ENCODE data around the gene GNAT3.

GNAT3 gene

DNA sequence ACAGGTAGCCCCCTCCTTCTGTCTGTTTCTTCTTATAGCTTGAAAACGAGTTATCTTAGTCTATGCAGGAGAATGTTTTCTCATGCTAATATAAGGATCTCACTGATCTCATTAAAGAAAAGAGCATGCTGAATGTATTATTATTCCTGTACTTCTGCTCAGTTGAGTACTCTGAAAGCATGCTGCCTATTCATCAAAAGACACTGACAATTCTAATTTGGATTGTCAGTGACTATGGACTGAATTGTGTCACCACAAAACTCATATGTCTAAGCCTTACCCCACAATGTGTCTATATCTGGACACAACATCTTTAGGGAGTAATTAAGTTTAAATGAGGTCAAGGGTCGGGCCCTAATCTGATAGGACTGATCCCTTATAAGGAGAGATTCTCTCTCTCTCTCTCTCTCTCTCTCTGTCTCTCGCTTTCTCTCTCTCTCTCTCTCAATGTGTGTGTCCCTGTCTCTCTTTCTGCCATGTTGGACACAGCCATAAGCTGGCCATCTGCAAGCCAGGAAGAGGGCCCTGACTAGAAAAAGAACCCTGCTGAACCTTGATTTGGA, 98.4 kb downstream of the GNAT3 start:
- TF ChIP-seq, protein P1, sequence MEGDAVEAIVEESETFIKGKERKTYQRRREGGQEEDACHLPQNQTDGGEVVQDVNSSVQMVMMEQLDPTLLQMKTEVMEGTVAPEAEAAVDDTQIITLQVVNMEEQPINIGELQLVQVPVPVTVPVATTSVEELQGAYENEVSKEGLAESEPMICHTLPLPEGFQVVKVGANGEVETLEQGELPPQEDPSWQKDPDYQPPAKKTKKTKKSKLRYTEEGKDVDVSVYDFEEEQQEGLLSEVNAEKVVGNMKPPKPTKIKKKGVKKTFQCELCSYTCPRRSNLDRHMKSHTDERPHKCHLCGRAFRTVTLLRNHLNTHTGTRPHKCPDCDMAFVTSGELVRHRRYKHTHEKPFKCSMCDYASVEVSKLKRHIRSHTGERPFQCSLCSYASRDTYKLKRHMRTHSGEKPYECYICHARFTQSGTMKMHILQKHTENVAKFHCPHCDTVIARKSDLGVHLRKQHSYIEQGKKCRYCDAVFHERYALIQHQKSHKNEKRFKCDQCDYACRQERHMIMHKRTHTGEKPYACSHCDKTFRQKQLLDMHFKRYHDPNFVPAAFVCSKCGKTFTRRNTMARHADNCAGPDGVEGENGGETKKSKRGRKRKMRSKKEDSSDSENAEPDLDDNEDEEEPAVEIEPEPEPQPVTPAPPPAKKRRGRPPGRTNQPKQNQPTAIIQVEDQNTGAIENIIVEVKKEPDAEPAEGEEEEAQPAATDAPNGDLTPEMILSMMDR (IDR thresholded peaks at IDR 0.05; ENCODE audit: borderline replicate concordance, control extremely low read depth, extremely low read depth, insufficient read depth, missing control alignments) = no peak
- DNase-seq (ENCODE audit: low spot score) = no peak
- in situ Hi-C loops (cut with MboI; ENCODE audit: low sequenced_read_pairs, unreplicated experiment) = no loop called here

DNA sequence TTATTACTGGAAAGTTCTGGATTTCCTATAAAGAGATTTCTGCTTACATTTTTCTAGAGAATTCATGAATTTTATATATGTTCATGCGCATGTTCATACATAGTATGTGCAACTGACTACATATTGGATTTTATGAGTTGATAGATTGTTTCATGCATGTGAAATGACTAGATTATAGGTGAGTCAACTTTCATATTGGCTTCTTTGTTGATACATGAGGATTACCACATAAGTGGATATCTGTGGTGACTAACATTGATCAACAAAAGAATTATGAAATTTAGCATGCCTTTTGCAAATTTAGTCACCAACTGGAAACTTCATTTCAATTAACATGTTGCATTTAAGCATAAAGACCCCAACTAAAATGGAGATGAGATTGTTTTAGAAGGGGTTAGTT, 99.0 kb downstream of the GNAT3 start:
- TF ChIP-seq, protein P1 (IDR thresholded peaks at IDR 0.05; ENCODE audit: borderline replicate concordance, control extremely low read depth, extremely low read depth, insufficient read depth, missing control alignments) = no peak
- in situ Hi-C loops (cut with MboI; ENCODE audit: low sequenced_read_pairs, unreplicated experiment) = no loop called here
- no peak for DNase-seq (ENCODE audit: low spot score)

DNA sequence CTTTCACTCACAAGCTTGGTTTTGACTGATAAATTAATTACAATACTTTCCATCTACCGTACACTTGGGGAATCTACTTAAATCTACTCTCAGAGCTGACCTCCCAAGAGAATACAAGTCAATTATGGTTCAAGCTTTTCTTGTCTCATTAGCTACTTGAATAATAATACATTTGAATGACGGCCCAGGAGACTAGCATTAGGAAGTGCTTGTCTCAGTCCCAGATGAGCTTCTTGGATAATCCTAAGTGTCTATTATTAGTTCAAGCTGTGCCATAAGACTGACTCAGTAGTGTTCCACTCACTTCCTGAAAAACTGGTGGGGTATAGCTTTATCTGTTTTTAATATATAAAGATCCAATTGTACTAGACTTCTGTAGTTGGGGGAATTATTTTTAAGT, 100.2 kb downstream of the GNAT3 start:
- TF ChIP-seq, protein P1 (IDR thresholded peaks at IDR 0.05; ENCODE audit: borderline replicate concordance, control extremely low read depth, extremely low read depth, insufficient read depth, missing control alignments) = no peak
- in situ Hi-C loops (cut with MboI; ENCODE audit: low sequenced_read_pairs, unreplicated experiment) = no loop called here
- DNase-seq (ENCODE audit: low spot score) = no peak

DNA sequence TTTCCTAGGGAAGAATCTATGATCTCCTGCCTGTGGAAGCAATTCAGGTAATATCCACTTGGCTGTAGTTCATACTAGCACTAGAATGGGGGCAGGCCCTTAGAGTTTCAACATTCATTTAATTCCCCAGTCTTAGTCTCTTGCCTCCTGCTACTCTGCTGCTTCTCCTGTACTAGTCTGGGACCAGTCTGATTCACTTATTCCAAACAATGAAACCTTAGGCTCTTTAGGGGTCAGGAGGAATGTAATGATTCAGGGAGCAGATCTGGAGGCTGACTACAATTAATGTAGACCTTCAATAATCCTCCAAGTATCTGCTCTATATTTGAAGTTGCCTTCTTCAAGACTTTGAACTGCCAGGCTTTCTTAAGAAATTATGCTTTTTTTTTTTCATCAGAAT, 101.8 kb downstream of the GNAT3 start:
- in situ Hi-C loops (cut with MboI; ENCODE audit: low sequenced_read_pairs, unreplicated experiment) = no loop called here
- DNase-seq (ENCODE audit: low spot score) = no peak
- TF ChIP-seq, protein P1 (IDR thresholded peaks at IDR 0.05; ENCODE audit: borderline replicate concordance, control extremely low read depth, extremely low read depth, insufficient read depth, missing control alignments) = no peak

Measured in GM13976 (cell line).